ENCODE data around the gene CLEC12A.

Gene CLEC12A

GRCh38 chr12:9926876-9927275, 44.3 kb upstream of the CLEC12A start:
- H3K27ac ChIP-seq (ENCODE audit: low read length) = no peak overlapping the region
- H3K9ac ChIP-seq (ENCODE audit: low read length) = no peak overlapping the region
- no peak overlapping the region for H3K4me3 ChIP-seq (ENCODE audit: low read length)
- peaks cover 5% of the 10 kb centered on the region for H3K27me3 ChIP-seq (replicated peaks; ENCODE audit: insufficient read depth, low read length)
- TF ChIP-seq EZH2phosphoT487 (IDR thresholded peaks at IDR 0.05; ENCODE audit: low read length) (no peak), CTCF (IDR thresholded peaks at IDR 0.05; ENCODE audit: low read length) (no peak)
- H2AFZ ChIP-seq (ENCODE audit: low read length) = no peak overlapping the region
- no peaks in the 10 kb centered on the region for H3K9me3 ChIP-seq (replicated peaks; ENCODE audit: insufficient read depth, low read length)
- no peak for DNase-seq
- no peaks in the 10 kb centered on the region for H3K9me2 ChIP-seq (replicated peaks; ENCODE audit: insufficient read depth, low read length)
- H3K4me2 ChIP-seq (ENCODE audit: low read depth, low read length) = no peak overlapping the region
- 0 out of 2 replicates have a peak, but pooled peaks cover 6% of the 10 kb centered on the region for H3K4me1 ChIP-seq (ENCODE audit: low read length)
- H3K79me2 ChIP-seq (ENCODE audit: low read length) = no peaks in the 10 kb centered on the region
- no peaks in the 10 kb centered on the region for H3F3A ChIP-seq (ENCODE audit: insufficient read depth, low read length)
- H3K36me3 ChIP-seq (replicated peaks; ENCODE audit: insufficient read depth, low read length) = no peaks in the 10 kb centered on the region
- no peaks in the 10 kb centered on the region for H4K20me1 ChIP-seq (ENCODE audit: insufficient read depth, low read length)

DNA sequence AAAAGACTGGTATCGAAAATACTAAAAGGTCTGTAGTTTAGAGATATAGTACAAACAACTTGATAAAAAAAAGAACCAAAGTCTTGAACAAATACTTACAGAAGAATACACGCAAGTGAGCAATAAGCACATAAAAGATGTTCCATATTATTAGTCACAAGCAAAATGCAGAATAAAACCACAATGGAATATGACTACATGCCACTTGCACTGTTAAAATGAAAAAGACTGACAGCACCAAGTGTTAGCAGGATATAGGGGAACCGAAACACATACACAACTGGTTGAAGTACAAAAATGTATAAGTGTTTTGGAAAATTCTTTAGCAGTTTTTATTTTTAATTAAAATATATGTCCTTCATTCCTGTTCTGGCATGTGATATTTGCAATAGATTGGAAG, 42.6 kb upstream of the CLEC12A start:
- no peaks in the 10 kb centered on the region for H3K79me2 ChIP-seq (ENCODE audit: low read length)
- H3K36me3 ChIP-seq (replicated peaks; ENCODE audit: insufficient read depth, low read length) = no peaks in the 10 kb centered on the region
- H3K27ac ChIP-seq (ENCODE audit: low read length) = no peak overlapping the region
- H3K27me3 ChIP-seq (replicated peaks; ENCODE audit: insufficient read depth, low read length) = no peaks in the 10 kb centered on the region
- H4K20me1 ChIP-seq (ENCODE audit: insufficient read depth, low read length) = no peaks in the 10 kb centered on the region
- H3K9me2 ChIP-seq (replicated peaks; ENCODE audit: insufficient read depth, low read length) = no peaks in the 10 kb centered on the region
- no peak for TF ChIP-seq EZH2phosphoT487 (IDR thresholded peaks at IDR 0.05; ENCODE audit: low read length)
- TF ChIP-seq CTCF (IDR thresholded peaks at IDR 0.05; ENCODE audit: low read length) = no peak
- no peak for TF ChIP-seq EZH2 (optimal IDR thresholded peaks at IDR 0.05; ENCODE audit: low read depth, low read length)
- no peak overlapping the region for H3K9ac ChIP-seq (ENCODE audit: low read length)
- H3K4me1 ChIP-seq (ENCODE audit: low read length) = no peaks in the 10 kb centered on the region
- DNase-seq = no peak
- no peak overlapping the region for H3K4me2 ChIP-seq (ENCODE audit: low read depth, low read length)
- no peak overlapping the region for H2AFZ ChIP-seq (ENCODE audit: low read length)
- no peaks in the 10 kb centered on the region for H3F3A ChIP-seq (ENCODE audit: insufficient read depth, low read length)
- H3K4me3 ChIP-seq (ENCODE audit: low read length) = no peak overlapping the region
- no peaks in the 10 kb centered on the region for H3K9me3 ChIP-seq (replicated peaks; ENCODE audit: insufficient read depth, low read length)

GRCh38 chr12:9931245-9931644, 40.0 kb upstream of the CLEC12A start:
- DNase-seq = no peak
- no peaks in the 10 kb centered on the region for H3K9me3 ChIP-seq (replicated peaks; ENCODE audit: insufficient read depth, low read length)
- no peaks in the 10 kb centered on the region for H3F3A ChIP-seq (ENCODE audit: insufficient read depth, low read length)
- H3K4me2 ChIP-seq (ENCODE audit: low read depth, low read length) = no peak overlapping the region
- no peak for TF ChIP-seq CTCF (IDR thresholded peaks at IDR 0.05; ENCODE audit: low read length)
- H3K79me2 ChIP-seq (ENCODE audit: low read length) = no peaks in the 10 kb centered on the region
- H3K9me2 ChIP-seq (replicated peaks; ENCODE audit: insufficient read depth, low read length) = no peaks in the 10 kb centered on the region
- no peak overlapping the region for H3K4me3 ChIP-seq (ENCODE audit: low read length)
- H2AFZ ChIP-seq (ENCODE audit: low read length) = no peak overlapping the region
- H3K27ac ChIP-seq (ENCODE audit: low read length) = no peak overlapping the region
- no peak overlapping the region for H3K9ac ChIP-seq (ENCODE audit: low read length)
- no peaks in the 10 kb centered on the region for H3K4me1 ChIP-seq (ENCODE audit: low read length)
- H3K36me3 ChIP-seq (replicated peaks; ENCODE audit: insufficient read depth, low read length) = no peaks in the 10 kb centered on the region
- H4K20me1 ChIP-seq (ENCODE audit: insufficient read depth, low read length) = no peaks in the 10 kb centered on the region
- no peaks in the 10 kb centered on the region for H3K27me3 ChIP-seq (replicated peaks; ENCODE audit: insufficient read depth, low read length)

DNA sequence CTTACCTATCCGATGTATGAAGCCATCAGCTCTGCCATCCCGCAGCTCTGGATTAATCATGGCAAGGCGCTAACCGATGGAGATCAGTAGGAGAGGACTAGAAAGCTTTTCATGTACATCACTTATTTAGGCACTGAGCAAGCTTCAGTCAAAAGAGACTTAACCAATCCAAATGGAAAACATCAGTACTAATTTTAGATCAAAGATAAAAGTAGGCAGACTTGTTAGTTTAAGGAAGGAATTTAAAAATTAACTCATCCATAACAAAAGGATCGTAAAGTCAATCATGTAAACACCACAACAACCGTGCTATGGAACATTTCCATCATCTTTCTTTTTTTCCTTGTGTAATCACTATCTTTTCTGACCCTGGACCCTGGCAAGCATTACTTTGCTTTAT, 38.9 kb upstream of the CLEC12A start, which contains the start of gene CLEC2A:
CLEC2A (minus strand) TSS at position 101 of the 400 bp plus-strand sequence; CDS start at position 60, 41 bp downstream.
- no peaks in the 10 kb centered on the region for H3K9me3 ChIP-seq (replicated peaks; ENCODE audit: insufficient read depth, low read length)
- H3K4me2 ChIP-seq (ENCODE audit: low read depth, low read length) = no peak within 1 kb of the TSS
- no peaks in the 10 kb centered on the region for H3K4me1 ChIP-seq (ENCODE audit: low read length)
- H3K36me3 ChIP-seq (replicated peaks; ENCODE audit: insufficient read depth, low read length) = no peaks in the 10 kb centered on the region
- H3F3A ChIP-seq (ENCODE audit: insufficient read depth, low read length) = no peaks in the 10 kb centered on the region
- H3K27ac ChIP-seq (ENCODE audit: low read length) = no peak within 1 kb of the TSS
- TF ChIP-seq EZH2phosphoT487 (IDR thresholded peaks at IDR 0.05; ENCODE audit: low read length) (no peak), EZH2 (optimal IDR thresholded peaks at IDR 0.05; ENCODE audit: low read depth, low read length) (no peak), CTCF (IDR thresholded peaks at IDR 0.05; ENCODE audit: low read length) (no peak)
- no peaks in the 10 kb centered on the region for H3K79me2 ChIP-seq (ENCODE audit: low read length)
- DNase-seq = no peak
- no peaks in the 10 kb centered on the region for H3K27me3 ChIP-seq (replicated peaks; ENCODE audit: insufficient read depth, low read length)
- no peak within 1 kb of the TSS for H3K9ac ChIP-seq (ENCODE audit: low read length)
- H3K9me2 ChIP-seq (replicated peaks; ENCODE audit: insufficient read depth, low read length) = no peaks in the 10 kb centered on the region
- H3K4me3 ChIP-seq (ENCODE audit: low read length) = no peak within 1 kb of the TSS
- H2AFZ ChIP-seq (ENCODE audit: low read length) = no peak within 1 kb of the TSS
- no peaks in the 10 kb centered on the region for H4K20me1 ChIP-seq (ENCODE audit: insufficient read depth, low read length)
